ENCODE measurements around the gene CAPN13. TPM values are rescaled to one million over a fixed set of nuclear protein-coding genes. Genes with fewer than 3 reads are reported as not detected.

The CAPN13 gene
- total RNA-seq, 1 experiment from 2014 or later, result 5.7 TPM

- no peak overlapping the region; a peak in 1 of 7 replicates for H3K27ac Mint-ChIP-seq
- Histone ChIP-seq H3K18ac (ENCODE audit: insufficient read length, low read depth, low read length) (no peak overlapping the region), H3K23me2 (ENCODE audit: insufficient read length, low read depth, low read length, poor library complexity, severe bottlenecking) (no peaks in the 10 kb centered on the region), H3K9ac (ENCODE audit: extremely low read depth, insufficient read length, low read length) (no peak overlapping the region), H3K23ac (ENCODE audit: insufficient read length, low read depth, low read length) (no peak overlapping the region), H2AFZ (ENCODE audit: low read length) (no peak overlapping the region), H3K4me1 (ENCODE audit: insufficient read depth, low read length) (no peaks in the 10 kb centered on the region), H3K4me2 (ENCODE audit: insufficient read depth, insufficient read length, low read length) (no peak overlapping the region), H4K91ac (ENCODE audit: insufficient read length, low read depth, low read length) (no peak overlapping the region), H3K56ac (ENCODE audit: insufficient read length, low read depth, low read length) (no peak overlapping the region), H4K8ac (replicated peaks; ENCODE audit: insufficient read length, low read depth, low read length) (no peak overlapping the region), H3K27ac (ENCODE audit: insufficient read length, low read depth, low read length) (no peak overlapping the region), H4K20me1 (ENCODE audit: control insufficient read depth, insufficient read depth, insufficient read length) (no peaks in the 10 kb centered on the region), H3T11ph (ENCODE audit: low read length) (no peak overlapping the region), H3K79me1 (ENCODE audit: insufficient read depth, low read depth, low read length, poor library complexity, severe bottlenecking) (no peaks in the 10 kb centered on the region), H3K9me3 (ENCODE audit: control insufficient read depth, low read depth, low read length) (no peaks in the 10 kb centered on the region), H3K79me2 (ENCODE audit: insufficient read depth, low read length) (no peaks in the 10 kb centered on the region), H2BK120ac (ENCODE audit: low read depth, low read length, poor library complexity, severe bottlenecking) (no peak overlapping the region), H2BK20ac (ENCODE audit: low read depth, low read length, poor library complexity, severe bottlenecking) (no peak overlapping the region), H2BK5ac (ENCODE audit: insufficient read length, low read length) (no peak overlapping the region), H3K14ac (ENCODE audit: insufficient read depth, low read length) (no peak overlapping the region), H3K27me3 (ENCODE audit: insufficient read depth, low read length) (no peaks in the 10 kb centered on the region; the same call in 1 of the 2 replicates), H2BK12ac (ENCODE audit: insufficient read length, low read depth, low read length) (no peak overlapping the region), H4K5ac (ENCODE audit: insufficient read length, low read depth, low read length) (no peak overlapping the region), H3K4ac (ENCODE audit: low read depth, low read length) (no peak overlapping the region), H2BK15ac (ENCODE audit: low read depth, low read length) (no peak overlapping the region), H2AK5ac (ENCODE audit: insufficient read length, low read length) (no peak overlapping the region)
- no peak for TF ChIP-seq CTCF (conservative IDR thresholded peaks at IDR 0.05)
- no peak for DNase-seq
- no peak overlapping the region for H3K4me3 Mint-ChIP-seq
- WGBS (ENCODE audit: extremely low coverage, insufficient read length, low lambda C conversion rate), result no CpG with 5 or more reads among the region's 6 CpGs
- H3K9me3 Mint-ChIP-seq, result no peaks in the 10 kb centered on the region
- H3K36me3 Mint-ChIP-seq (ENCODE audit: insufficient read depth in 1 of 3, low read depth in 3 of 3), result no peaks in the 10 kb centered on the region; a peak in 1 of 7 replicates
- H3K27me3 Mint-ChIP-seq (ENCODE audit: low read depth), result peaks cover 1% of the 10 kb centered on the region
- H3K4me1 Mint-ChIP-seq, result peaks cover 9 to 12% of the 10 kb centered on the region in 2 experiments; a peak in 3 of 4 replicates
These were observed 117.6 kb downstream of the CAPN13 start for GRCh38 chr2:30689496-30690125.
